MCF 10A (cell line): ENCODE data around the gene PIAS2. TPM values are rescaled to one million over a fixed set of nuclear protein-coding genes. Genes with fewer than 3 reads are reported as not detected.

Source experiments
- BruUV-seq: library from RNA; stranded (reverse); fragments of 400-500 nt; replicated peaks from 2 replicates; lab custom pipeline; 2021; lab: Mats Ljungman, UMichigan
- CTCF ChIA-PET: fragments of 300-600 bp; sonication (Branson Sonifier 250); formaldehyde crosslinking; extraction: SDS; loops from one replicate; lab custom pipeline; 2021; ENCODE audit warnings: antibody characterized with exemption, inconsistent platforms; lab: Yijun Ruan, JAX
- POLR2A ChIA-PET: fragments of 300-600, 350-650 bp; sonication (Branson Sonifier 250); formaldehyde crosslinking; extraction: SDS; loops from one replicate; lab custom pipeline; 2020; ENCODE audit warnings: antibody characterized with exemption, inconsistent platforms; lab: Yijun Ruan, JAX
- DNase-seq: peaks from one replicate; pipeline ENCODE4 v3.0.0-alpha.2; 2018; ENCODE audit not compliant: unreplicated experiment
- H3K27ac Mint-ChIP-seq: one replicate; pipeline ENCODE4 v1.8.0; 2022; ENCODE audit warnings: mild to moderate bottlenecking, low read depth, mixed read lengths; ENCODE audit not compliant: unreplicated experiment
- H3K27me3 Mint-ChIP-seq: one replicate; pipeline ENCODE4 v1.8.0; 2022; ENCODE audit warnings: mixed read lengths; ENCODE audit not compliant: insufficient read depth, unreplicated experiment
- H3K36me3 Mint-ChIP-seq: one replicate; pipeline ENCODE4 v1.8.0; 2022; ENCODE audit warnings: mild to moderate bottlenecking, moderate library complexity, mixed read lengths; ENCODE audit not compliant: insufficient read depth, unreplicated experiment
- H3K4me1 Mint-ChIP-seq: one replicate; pipeline ENCODE4 v1.8.0; 2022; ENCODE audit warnings: mixed read lengths; ENCODE audit not compliant: insufficient read depth, unreplicated experiment
- H3K4me3 Mint-ChIP-seq: one replicate; pipeline ENCODE4 v1.8.0; 2022; ENCODE audit warnings: mild to moderate bottlenecking, moderate library complexity, mixed read lengths; ENCODE audit not compliant: unreplicated experiment
- H3K9me3 Mint-ChIP-seq: one replicate; pipeline ENCODE4 v1.8.0; 2022; ENCODE audit warnings: mixed read lengths; ENCODE audit not compliant: unreplicated experiment
- CTCF ChIP-seq: fragments of 200-600 bp; IDR thresholded peaks from one replicate; pipeline ENCODE4 v1.8.0; 2022; ENCODE audit warnings: antibody characterized with exemption, mild to moderate bottlenecking; ENCODE audit not compliant: unreplicated experiment
- intact Hi-C: fragments of 100-400 bp; cut with micrococcal nuclease; formaldehyde crosslinking; loops from 2 replicates; pipeline ENCODE4 v1.14.1; 2022
- total RNA-seq: library from RNA; stranded (reverse); gene quantifications from 2 replicates; pipeline ENCODE4 v1.2.3, GENCODE V29; 2022

PIAS2 gene
- total RNA-seq, 1 experiment from 2014 or later = 28.2 TPM

- TF ChIP-seq CTCF = no peak
- Mint-ChIP-seq H3K27me3 (no peaks in the 10 kb centered on the region), H3K4me3 (no peak overlapping the region), H3K9me3 (no peaks in the 10 kb centered on the region), H3K27ac (no peak overlapping the region), H3K4me1 (no peaks in the 10 kb centered on the region), H3K36me3 (peaks cover 35% of the 10 kb centered on the region)
- ChIA-PET CTCF (interaction anchor here (0.5 to 0.6 kb wide), 2 partner anchors 20 to 208 kb away, joined by 3 read pairs; no protein-coding TSS in a partner anchor), POLR2A (no interaction called here)
- no TSS peak for BruUV-seq
- DNase-seq = no peak
- intact Hi-C loops = no loop called here
Measured at GRCh38 chr18:46829531-46829930, 87.8 kb downstream of the PIAS2 start.

GRCh38 chr18:46821856-46822711 lies 95.2 kb downstream of the PIAS2 start:
- Mint-ChIP-seq H3K27me3 (no peaks in the 10 kb centered on the region), H3K36me3 (peaks cover 13% of the 10 kb centered on the region), H3K9me3 (no peaks in the 10 kb centered on the region), H3K4me1 (no peaks in the 10 kb centered on the region), H3K27ac (no peak overlapping the region), H3K4me3 (no peak overlapping the region)
- no peak for DNase-seq
- TF ChIP-seq CTCF = no peak
- CTCF ChIA-PET = interaction anchor here (0.8 kb wide), 1 partner anchor 122 kb away, joined by 3 read pairs; no protein-coding TSS in a partner anchor
- intact Hi-C loops = no loop called here
- BruUV-seq = no TSS peak
- POLR2A ChIA-PET = no interaction called here

- H3K9me3 Mint-ChIP-seq = no peaks in the 10 kb centered on the region
- ChIA-PET POLR2A (no interaction called here), CTCF (interaction anchor here (0.6 kb wide), 1 partner anchor 285 kb away, joined by 4 read pairs; no protein-coding TSS in a partner anchor)
- H3K36me3 Mint-ChIP-seq = peaks cover 11% of the 10 kb centered on the region
- TF ChIP-seq CTCF = no peak
- no peak overlapping the region for H3K27ac Mint-ChIP-seq
- no peak overlapping the region for H3K4me3 Mint-ChIP-seq
- H3K27me3 Mint-ChIP-seq = no peaks in the 10 kb centered on the region
- intact Hi-C loops = no loop called here
- BruUV-seq = no TSS peak
- no peak for DNase-seq
- no peaks in the 10 kb centered on the region for H3K4me1 Mint-ChIP-seq
Measured at GRCh38 chr18:46820863-46821262, 96.4 kb downstream of the PIAS2 start.

- Mint-ChIP-seq H3K36me3 (peaks cover 3% of the 10 kb centered on the region), H3K27me3 (no peaks in the 10 kb centered on the region), H3K4me3 (no peak overlapping the region), H3K9me3 (no peaks in the 10 kb centered on the region), H3K4me1 (no peaks in the 10 kb centered on the region), H3K27ac (no peak overlapping the region)
- no peak for DNase-seq
- TF ChIP-seq CTCF = no peak
- intact Hi-C loops = no loop called here
- CTCF ChIA-PET = interaction anchor here (0.6 kb wide), 2 partner anchors 193 to 1631 kb away, joined by 3 to 4 read pairs; no protein-coding TSS in a partner anchor
- BruUV-seq = no TSS peak
- POLR2A ChIA-PET = no interaction called here
Measured at GRCh38 chr18:46815661-46816060, 101.6 kb downstream of the PIAS2 start.
